IMR-90 (cell line): ENCODE results near the gene PPM1K. TPM values are rescaled to one million over a fixed set of nuclear protein-coding genes. Genes with fewer than 3 reads are reported as not detected.

Experiments used
- ATAC-seq: fragments of 200-7000 bp; cut with Tn5 transposase; 2 replicates; pipeline ENCODE4 v1.9.1; 2020; ENCODE audit warnings: low read depth, mild to moderate bottlenecking, moderate library complexity
- BruUV-seq: library from RNA; stranded (reverse); fragments of 400-500 nt; replicated peaks from 2 replicates; lab custom pipeline; 2021; lab: Mats Ljungman, UMichigan
- CTCF ChIA-PET: fragments of 300-600 bp; formaldehyde crosslinking; extraction: SDS; loops from one replicate; lab custom pipeline; 2021; ENCODE audit warnings: antibody characterized with exemption; lab: Yijun Ruan, JAX
- POLR2A ChIA-PET: fragments of 300-600 bp; sonication (Branson Sonifier 250); formaldehyde crosslinking; loops from one replicate; lab custom pipeline; 2022; ENCODE audit warnings: antibody characterized with exemption; ENCODE audit not compliant: unreplicated experiment; lab: Charles Lee
- DNase-seq: peaks from one replicate; pipeline ENCODE4 v3.0.0; 2013
- H2AFZ ChIP-seq: replicated peaks from 2 replicates; pipeline ENCODE3; 2013; ENCODE audit warnings: low read length, mild to moderate bottlenecking; ENCODE audit not compliant: poor library complexity
- H2AK5ac ChIP-seq: 2 replicates; pipeline ENCODE4 v1.6.1; 2013; ENCODE audit warnings: low read depth, low read length, inconsistent platforms
- H2AK9ac ChIP-seq: replicated peaks from 2 replicates; pipeline ENCODE3; 2013; ENCODE audit warnings: mild to moderate bottlenecking, low read depth, low read length, moderate library complexity; ENCODE audit not compliant: poor library complexity
- H2BK120ac ChIP-seq: 2 replicates; pipeline ENCODE4 v1.6.1; 2013; ENCODE audit warnings: low read depth, low read length, inconsistent platforms
- H2BK15ac ChIP-seq: 3 replicates; pipeline ENCODE4 v1.6.1; 2013; ENCODE audit warnings: low read depth, low read length, inconsistent platforms
- H2BK20ac ChIP-seq: 2 replicates; pipeline ENCODE4 v1.6.1; 2013; ENCODE audit warnings: low read depth, mild to moderate bottlenecking, inconsistent platforms, low read length, moderate library complexity
- H2BK5ac ChIP-seq: 2 replicates; pipeline ENCODE4 v1.6.1; 2013; ENCODE audit warnings: mild to moderate bottlenecking, low read depth, low read length, inconsistent platforms; ENCODE audit not compliant: poor library complexity, severe bottlenecking
- H3K14ac ChIP-seq: replicated peaks from 2 replicates; pipeline ENCODE4 v1.6.1; 2013; ENCODE audit warnings: low read depth, low read length, inconsistent platforms
- H3K18ac ChIP-seq: 2 replicates; pipeline ENCODE4 v1.6.1; 2013; ENCODE audit warnings: low read depth, low read length, control low read depth
- H3K23ac ChIP-seq: 2 replicates; pipeline ENCODE4 v1.6.1; 2013; ENCODE audit warnings: low read depth, low read length, inconsistent platforms
- H3K27ac ChIP-seq: 2 replicates; pipeline ENCODE4 v1.5.1; 2013; ENCODE audit warnings: mild to moderate bottlenecking, control low read depth, low read length; ENCODE audit not compliant: insufficient read depth
- H3K27me3 ChIP-seq: 2 replicates; pipeline ENCODE4 v1.6.1; 2013; ENCODE audit warnings: low read length; ENCODE audit not compliant: control insufficient read depth, insufficient read depth
- H3K36me3 ChIP-seq: 2 replicates; pipeline ENCODE4 v1.6.1; 2013; ENCODE audit warnings: low read length, mixed read lengths; ENCODE audit not compliant: control insufficient read depth, insufficient read depth
- H3K4ac ChIP-seq: 2 replicates; pipeline ENCODE4 v1.6.1; 2013; ENCODE audit warnings: low read depth, low read length, inconsistent platforms
- H3K4me1 ChIP-seq: 2 replicates; pipeline ENCODE4 v1.6.1; 2013; ENCODE audit warnings: low read length, mixed read lengths; ENCODE audit not compliant: control insufficient read depth, insufficient read depth
- H3K4me2 ChIP-seq: 2 replicates; pipeline ENCODE4 v1.6.1; 2013; ENCODE audit warnings: low read depth, mild to moderate bottlenecking, control low read depth, low read length, moderate library complexity
- H3K4me3 ChIP-seq: 2 replicates; pipeline ENCODE4 v1.5.1; 2013; ENCODE audit warnings: low read depth, mild to moderate bottlenecking, control low read depth, low read length, moderate library complexity; ENCODE audit not compliant: insufficient read depth
- H3K56ac ChIP-seq: 2 replicates; pipeline ENCODE4 v1.6.1; 2013; ENCODE audit warnings: low read length, inconsistent platforms; ENCODE audit not compliant: insufficient read depth; ENCODE audit errors: extremely low read depth
- H3K79me1 ChIP-seq, 2 experiments: 2 replicates each; pipeline ENCODE4 v1.6.1; 2013; ENCODE audit warnings: low read length in 2 of 2, inconsistent platforms in 1 of 2, low read depth in 1 of 2
- H3K9ac ChIP-seq: 2 replicates; pipeline ENCODE4 v1.6.1; 2013; ENCODE audit warnings: low read depth, low read length, control low read depth
- H3K9me1 ChIP-seq: 2 replicates; pipeline ENCODE4 v1.6.1; 2013; ENCODE audit warnings: low read length, inconsistent platforms; ENCODE audit not compliant: insufficient read depth
- H3K9me3 ChIP-seq: 2 replicates; pipeline ENCODE4 v1.6.1; 2013; ENCODE audit warnings: low read length; ENCODE audit not compliant: control insufficient read depth, insufficient read depth
- H4K20me1 ChIP-seq: 2 replicates; pipeline ENCODE4 v1.6.1; 2013; ENCODE audit warnings: low read length, inconsistent platforms; ENCODE audit not compliant: insufficient read depth
- H4K5ac ChIP-seq: 2 replicates; pipeline ENCODE4 v1.6.1; 2013; ENCODE audit warnings: mild to moderate bottlenecking, low read depth, low read length, control low read depth
- H4K8ac ChIP-seq, 2 experiments: 2 replicates each; pipeline ENCODE4 v1.6.1; 2013; ENCODE audit warnings: low read depth in 2 of 2, low read length in 2 of 2, control low read depth in 1 of 2, inconsistent platforms in 1 of 2
- H4K91ac ChIP-seq: 2 replicates; pipeline ENCODE4 v1.6.1; 2013; ENCODE audit warnings: low read depth, low read length, inconsistent platforms; ENCODE audit not compliant: insufficient read depth
- BHLHE40 ChIP-seq: fragments of 150-350 bp; IDR thresholded peaks from 2 replicates; pipeline ENCODE4 v1.6.1; 2016; ENCODE audit warnings: mild to moderate bottlenecking, low read depth, low read length
- CEBPB ChIP-seq: IDR thresholded peaks from 2 replicates; pipeline ENCODE4 v1.6.1; 2012; ENCODE audit warnings: low read depth, low read length, improper control_type of control experiment
- CHD1 ChIP-seq: IDR thresholded peaks from 2 replicates; pipeline ENCODE4 v1.6.1; 2012; ENCODE audit warnings: low read depth, low read length, improper control_type of control experiment
- CTCF ChIP-seq: conservative IDR thresholded peaks from 2 replicates; pipeline ENCODE4 v1.5.1; 2012; ENCODE audit warnings: mild to moderate bottlenecking, low read depth, low read length, improper control_type of control experiment
- ELK1 ChIP-seq: fragments of 150-350 bp; IDR thresholded peaks from 2 replicates; pipeline ENCODE4 v1.6.1; 2016; ENCODE audit warnings: low read depth, mild to moderate bottlenecking, low read length, moderate library complexity, borderline replicate concordance
- FOS ChIP-seq: fragments of 150-350 bp; IDR thresholded peaks from 2 replicates; pipeline ENCODE4 v1.6.1; 2016; ENCODE audit warnings: low read depth, low read length
- MAFK ChIP-seq: IDR thresholded peaks from 2 replicates; pipeline ENCODE4 v1.6.1; 2012; ENCODE audit warnings: low read depth, low read length, improper control_type of control experiment
- MAZ ChIP-seq: IDR thresholded peaks from 2 replicates; pipeline ENCODE4 v1.6.1; 2012; ENCODE audit warnings: low read depth, mild to moderate bottlenecking, low read length, improper control_type of control experiment, moderate library complexity, borderline replicate concordance
- MXI1 ChIP-seq: IDR thresholded peaks from 2 replicates; pipeline ENCODE4 v1.6.1; 2012; ENCODE audit warnings: low read depth, mild to moderate bottlenecking, low read length, moderate library complexity, borderline replicate concordance
- NFE2L2 ChIP-seq: fragments of 150-350 bp; IDR thresholded peaks from 2 replicates; pipeline ENCODE4 v1.6.1; 2016; ENCODE audit warnings: low read depth, mild to moderate bottlenecking, low read length
- POLR2A ChIP-seq: IDR thresholded peaks from 2 replicates; pipeline ENCODE4 v1.6.1; 2012; ENCODE audit warnings: mild to moderate bottlenecking, low read depth, low read length
- RAD21 ChIP-seq: IDR thresholded peaks from 2 replicates; pipeline ENCODE4 v1.6.1; 2012; ENCODE audit warnings: low read length, improper control_type of control experiment
- RCOR1 ChIP-seq: IDR thresholded peaks from 2 replicates; pipeline ENCODE4 v1.6.1; 2012; ENCODE audit warnings: mild to moderate bottlenecking, low read length, improper control_type of control experiment; ENCODE audit not compliant: insufficient replicate concordance
- RFX5 ChIP-seq: IDR thresholded peaks from 2 replicates; pipeline ENCODE4 v1.8.0; 2012; ENCODE audit warnings: low read depth, mild to moderate bottlenecking, low read length, moderate library complexity
- SMC3 ChIP-seq: fragments of 150-350 bp; IDR thresholded peaks from 2 replicates; pipeline ENCODE4 v1.6.1; 2016; ENCODE audit warnings: low read depth, mild to moderate bottlenecking, antibody characterized with exemption, low read length, moderate library complexity
- USF2 ChIP-seq: fragments of 150-350 bp; IDR thresholded peaks from 2 replicates; pipeline ENCODE4 v1.6.1; 2017; ENCODE audit warnings: mild to moderate bottlenecking, antibody characterized with exemption, low read length, low read depth
- WGBS, 2 experiments: methylation state at CpG; one replicate each; pipeline versions ENCODE4 v1.1.5 to v1.1.7; 2013; ENCODE audit warnings: missing lambda C conversion rate in 2 of 2; ENCODE audit not compliant: insufficient read length in 1 of 2; ENCODE audit errors: extremely low coverage in 2 of 2; 5-methylcytosine and 5-hydroxymethylcytosine counted together
- dilution Hi-C: fragments of 300-500 bp; cut with HindIII; formaldehyde crosslinking; loops from one replicate; pipeline ENCODE4 v1.14.3; 2018; ENCODE audit warnings: low sequenced_read_pairs; ENCODE audit not compliant: unreplicated experiment
- in situ Hi-C: fragments of 300-500 bp; cut with MboI; formaldehyde crosslinking; loops from 3 replicates; pipeline ENCODE4 v1.14.3; 2019; ENCODE audit warnings: low sequenced_read_pairs, inconsistent platforms, mixed read lengths
- intact Hi-C: fragments of 100-400 bp; cut with micrococcal nuclease; formaldehyde crosslinking; loops from 2 replicates; pipeline ENCODE4 v1.10.0; 2022
- polyA plus RNA-seq, 3 experiments: library from polyadenylated mRNA; depleted of rRNA; stranded (reverse); fragments of >200 nt; gene quantifications; 2 replicates each; pipeline ENCODE4 v1.2.3, GENCODE V29; 2012; ENCODE audit warnings: low replicate concordance in 1 of 3
- total RNA-seq: library from RNA; depleted of rRNA; stranded (reverse); fragments of >200 nt; gene quantifications from 2 replicates; pipeline ENCODE4 v1.2.3, GENCODE V29; 2012

Gene PPM1K
- total and polyA plus RNA-seq, 2 of the 4 experiments (the other 2 are of a cell fraction) = 6.1 to 11.5 TPM

- H3K4ac ChIP-seq = no peak overlapping the region
- ChIA-PET CTCF (interaction anchor here (0.6 to 3.6 kb wide), 11 partner anchors 16 to 364 kb away, joined by 3 to 24 read pairs (median 4); no protein-coding TSS in a partner anchor), POLR2A (no interaction called here)
- no peak overlapping the region for H3K23ac ChIP-seq
- no peaks in the 10 kb centered on the region for H3K36me3 ChIP-seq
- no peak overlapping the region for H4K5ac ChIP-seq
- no peak overlapping the region for H3K56ac ChIP-seq
- no peak overlapping the region for H2BK15ac ChIP-seq
- no TSS peak for BruUV-seq
- H2AFZ ChIP-seq = no peak overlapping the region
- no peaks in the 10 kb centered on the region for H3K79me1 ChIP-seq
- no peak overlapping the region for H2AK9ac ChIP-seq
- H3K4me2 ChIP-seq = no peak overlapping the region
- dilution Hi-C loops = no loop called here
- H4K91ac ChIP-seq = no peak overlapping the region
- no peak overlapping the region for H2BK120ac ChIP-seq
- no peak overlapping the region for H2BK5ac ChIP-seq
- H3K9me1 ChIP-seq = no peaks in the 10 kb centered on the region
- no peak overlapping the region for H3K18ac ChIP-seq
- 66% methylated on average over 3 of the region's 4 CpGs; no CpG with 5 or more reads in 1 of the 2 experiments for WGBS, 2 experiments
- no peak for TF ChIP-seq POLR2A
- TF ChIP-seq BHLHE40 = no peak
- no peak for TF ChIP-seq NFE2L2
- TF ChIP-seq CEBPB = no peak
- no peak for TF ChIP-seq CHD1
- TF ChIP-seq MAFK = no peak
- TF ChIP-seq SMC3 = no peak
- TF ChIP-seq CTCF = no peak
- TF ChIP-seq RFX5 = no peak
- TF ChIP-seq MAZ = no peak
- no peak for TF ChIP-seq FOS
- TF ChIP-seq RCOR1 = no peak
- no peak for TF ChIP-seq USF2
- TF ChIP-seq MXI1 = no peak
- no peak for TF ChIP-seq ELK1
- TF ChIP-seq RAD21 = no peak
- H4K8ac ChIP-seq = no peak overlapping the region
- H3K4me1 ChIP-seq = no peaks in the 10 kb centered on the region
- no peak overlapping the region for H3K4me3 ChIP-seq
- no peak overlapping the region for H3K27ac ChIP-seq
- H3K9me3 ChIP-seq = no peaks in the 10 kb centered on the region
- no peak for DNase-seq
- no peak overlapping the region for H3K14ac ChIP-seq
- H2AK5ac ChIP-seq = no peak overlapping the region
- H2BK20ac ChIP-seq = no peak overlapping the region
- no peak overlapping the region for H3K9ac ChIP-seq
- peaks cover 11% of the 10 kb centered on the region for H3K27me3 ChIP-seq
- intact Hi-C loops = loop anchor here (1.0 to 5.0 kb wide), 6 partner anchors 157 to 670 kb away; no protein-coding TSS in a partner anchor
- in situ Hi-C loops = loop anchor here (5.0 to 10.0 kb wide), 3 partner anchors 180 to 527 kb away; no protein-coding TSS in a partner anchor
- H4K20me1 ChIP-seq = no peaks in the 10 kb centered on the region
- ATAC-seq = no peak
Measured at GRCh38 chr4:88212253-88212561, 72.2 kb downstream of the PPM1K start.
